ENCODE data around the gene TP53RK. TPM values are rescaled to one million over a fixed set of nuclear protein-coding genes. Genes with fewer than 3 reads are reported as not detected.

Gene TP53RK
- total RNA-seq, 1 donor from 2014 or later, result 13.3 TPM

DNA sequence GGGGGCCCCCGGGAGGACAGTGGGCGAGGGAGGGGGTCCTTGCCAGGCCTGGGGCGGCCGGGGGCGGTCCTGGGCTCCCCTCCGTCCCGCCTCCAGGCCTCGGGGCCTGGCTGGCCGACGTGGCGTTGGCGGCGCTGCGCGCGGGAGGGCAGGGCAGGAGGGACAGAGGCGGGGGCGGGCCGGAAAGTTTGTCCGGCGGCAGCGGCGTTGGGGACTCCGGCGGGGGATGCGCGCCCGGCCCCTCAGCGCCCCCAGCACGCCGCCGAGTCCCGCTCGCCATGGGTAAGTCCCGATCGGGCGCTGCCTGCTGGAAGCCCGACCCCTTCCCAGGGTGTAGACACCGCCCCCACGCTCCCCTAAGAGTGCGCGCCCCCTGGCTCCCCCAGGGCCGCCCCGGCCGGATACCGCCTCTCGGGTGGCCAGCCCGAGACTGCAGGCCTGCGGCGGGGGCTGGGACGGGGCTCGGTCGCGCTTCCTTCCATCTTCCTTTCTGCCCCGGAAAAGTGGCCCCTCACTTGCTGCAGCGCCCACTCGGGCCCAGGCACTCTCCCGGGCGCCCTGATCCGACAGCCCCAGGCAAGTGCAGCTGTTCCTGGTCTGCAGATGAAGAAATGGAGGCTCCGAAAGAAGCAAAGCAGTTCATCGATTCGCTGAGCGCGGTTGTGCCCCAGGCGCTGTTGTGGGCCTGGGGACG is 20.4 kb upstream of the TP53RK start, which contains the start of gene SLC2A10:
TSS of gene SLC2A10 (plus strand) at position 191 of the 694 bp plus-strand sequence. CDS start at position 279, 88 bp downstream.
- H3K4me1 ChIP-seq, result peaks cover 11% of the 10 kb centered on the region
- peak; percentile 87 for DNase-seq

DNA sequence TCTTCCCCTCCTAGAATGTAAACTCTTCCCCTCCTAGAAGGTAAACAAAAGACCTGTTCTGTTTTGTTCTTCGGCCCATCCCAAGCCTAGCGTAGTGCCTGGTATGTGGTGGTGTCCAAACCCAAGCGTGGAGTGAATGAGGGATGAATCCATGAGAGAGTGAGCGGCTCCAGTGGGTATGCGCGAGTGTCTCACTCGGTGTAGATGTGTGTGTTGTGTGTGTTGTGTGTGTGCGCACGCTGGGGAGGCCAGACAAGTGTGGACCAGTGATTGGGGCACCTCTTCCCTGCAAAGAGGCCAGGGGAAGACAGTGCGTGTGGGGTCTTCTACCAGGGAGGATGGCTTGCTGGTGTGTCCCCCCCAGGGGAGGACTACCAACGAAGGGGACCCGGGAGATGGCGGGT is 19.8 kb upstream of the TP53RK start:
- Histone ChIP-seq H3K27me3 (no peaks in the 10 kb centered on the region), H3K4me3 (peak overlapping the region; percentile 73), H3K36me3 (no peaks in the 10 kb centered on the region), H3K9me3 (no peaks in the 10 kb centered on the region), H3K27ac (peak overlapping the region; percentile 82), H3K4me1 (peaks cover 9% of the 10 kb centered on the region)
- DNase-seq, result no peak
- ATAC-seq, result no peak
- intact Hi-C loops (cut with DNase I), result no loop called here
- TF ChIP-seq, protein P1, sequence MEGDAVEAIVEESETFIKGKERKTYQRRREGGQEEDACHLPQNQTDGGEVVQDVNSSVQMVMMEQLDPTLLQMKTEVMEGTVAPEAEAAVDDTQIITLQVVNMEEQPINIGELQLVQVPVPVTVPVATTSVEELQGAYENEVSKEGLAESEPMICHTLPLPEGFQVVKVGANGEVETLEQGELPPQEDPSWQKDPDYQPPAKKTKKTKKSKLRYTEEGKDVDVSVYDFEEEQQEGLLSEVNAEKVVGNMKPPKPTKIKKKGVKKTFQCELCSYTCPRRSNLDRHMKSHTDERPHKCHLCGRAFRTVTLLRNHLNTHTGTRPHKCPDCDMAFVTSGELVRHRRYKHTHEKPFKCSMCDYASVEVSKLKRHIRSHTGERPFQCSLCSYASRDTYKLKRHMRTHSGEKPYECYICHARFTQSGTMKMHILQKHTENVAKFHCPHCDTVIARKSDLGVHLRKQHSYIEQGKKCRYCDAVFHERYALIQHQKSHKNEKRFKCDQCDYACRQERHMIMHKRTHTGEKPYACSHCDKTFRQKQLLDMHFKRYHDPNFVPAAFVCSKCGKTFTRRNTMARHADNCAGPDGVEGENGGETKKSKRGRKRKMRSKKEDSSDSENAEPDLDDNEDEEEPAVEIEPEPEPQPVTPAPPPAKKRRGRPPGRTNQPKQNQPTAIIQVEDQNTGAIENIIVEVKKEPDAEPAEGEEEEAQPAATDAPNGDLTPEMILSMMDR (IDR thresholded peaks at IDR 0.05), result no peak

More for the DNA sequence above, 20.4 kb upstream of the TP53RK start, which contains the start of gene SLC2A10:
- peak; percentile 86 for ATAC-seq
- H3K27me3 ChIP-seq, result no peaks in the 10 kb centered on the region
- intact Hi-C loops (cut with DNase I), result no loop called here
- no peaks in the 10 kb centered on the region for H3K9me3 ChIP-seq
- H3K36me3 ChIP-seq, result no peaks in the 10 kb centered on the region
- peak within 1 kb of the TSS; percentile 73 for H3K4me3 ChIP-seq
- TF ChIP-seq, protein P1 (IDR thresholded peaks at IDR 0.05), result no peak
- H3K27ac ChIP-seq, result peak within 1 kb of the TSS; percentile 82

DNA sequence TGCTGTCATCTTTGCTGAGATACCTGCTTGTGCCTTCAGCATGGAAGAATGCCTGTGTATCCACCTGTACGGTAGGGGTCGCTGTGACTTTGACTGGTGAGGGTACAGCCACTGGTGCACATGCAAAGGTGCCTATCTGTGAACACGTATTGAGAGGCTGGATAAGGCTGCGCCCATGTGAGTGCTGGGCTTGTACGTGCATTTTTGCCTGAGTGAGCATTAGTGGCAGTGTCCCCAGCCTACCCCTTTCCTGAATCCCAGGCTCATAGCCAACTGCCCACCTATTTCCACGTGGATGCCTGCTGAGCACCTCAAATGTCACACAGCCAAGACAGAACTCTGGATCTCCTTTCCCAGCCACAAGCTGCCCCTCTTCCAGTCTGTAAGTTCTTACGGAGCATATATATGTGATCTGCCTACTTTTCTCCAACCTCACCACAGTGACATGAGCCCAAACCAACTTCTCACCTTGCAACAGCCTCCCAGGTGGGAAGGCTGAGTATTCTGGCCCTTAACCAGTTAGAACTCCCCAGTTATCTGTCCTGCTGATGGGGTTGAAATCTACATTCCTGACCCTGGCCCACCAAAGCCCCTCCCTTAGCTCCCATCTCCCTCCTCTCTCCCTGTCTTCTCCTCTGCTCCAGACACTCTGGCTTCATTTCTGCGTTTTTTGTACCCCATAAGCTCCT is 19.1 kb upstream of the TP53RK start:
- Histone ChIP-seq H3K36me3 (no peaks in the 10 kb centered on the region), H3K4me3 (no peak overlapping the region), H3K27ac (no peak overlapping the region), H3K9me3 (no peaks in the 10 kb centered on the region), H3K4me1 (peaks cover 9% of the 10 kb centered on the region), H3K27me3 (no peaks in the 10 kb centered on the region)
- ATAC-seq (no peak), DNase-seq (no peak)
- TF ChIP-seq, protein P1 (IDR thresholded peaks at IDR 0.05), result peak; percentile 9
- intact Hi-C loops (cut with DNase I), result no loop called here

DNA sequence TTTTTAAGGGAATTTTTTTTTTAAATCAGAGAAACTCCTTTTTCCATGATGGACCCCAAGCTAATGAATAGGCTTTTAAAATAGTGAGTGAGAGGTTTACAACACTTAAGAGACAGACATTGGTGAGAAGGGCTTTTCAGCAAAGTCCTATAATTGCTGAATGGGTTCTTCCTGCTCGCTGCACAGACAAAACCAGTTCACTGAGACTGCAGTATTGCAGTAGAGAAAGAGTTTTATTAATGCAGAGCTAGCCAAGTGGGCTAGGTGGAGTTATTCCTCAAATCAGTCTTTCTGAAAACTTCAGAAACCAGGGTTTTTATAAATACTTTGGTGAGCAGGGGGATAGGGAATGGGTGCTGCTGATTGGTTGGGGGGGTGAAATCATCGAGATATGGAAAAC is 17.0 kb upstream of the TP53RK start:
- Histone ChIP-seq H3K4me3 (no peak overlapping the region), H3K9me3 (no peaks in the 10 kb centered on the region), H3K27me3 (no peaks in the 10 kb centered on the region), H3K36me3 (no peaks in the 10 kb centered on the region), H3K4me1 (peaks cover 9% of the 10 kb centered on the region), H3K27ac (peak overlapping the region; percentile 51)
- TF ChIP-seq, protein P1 (IDR thresholded peaks at IDR 0.05), result no peak
- ATAC-seq (no peak), DNase-seq (no peak)
- intact Hi-C loops (cut with DNase I), result no loop called here

DNA sequence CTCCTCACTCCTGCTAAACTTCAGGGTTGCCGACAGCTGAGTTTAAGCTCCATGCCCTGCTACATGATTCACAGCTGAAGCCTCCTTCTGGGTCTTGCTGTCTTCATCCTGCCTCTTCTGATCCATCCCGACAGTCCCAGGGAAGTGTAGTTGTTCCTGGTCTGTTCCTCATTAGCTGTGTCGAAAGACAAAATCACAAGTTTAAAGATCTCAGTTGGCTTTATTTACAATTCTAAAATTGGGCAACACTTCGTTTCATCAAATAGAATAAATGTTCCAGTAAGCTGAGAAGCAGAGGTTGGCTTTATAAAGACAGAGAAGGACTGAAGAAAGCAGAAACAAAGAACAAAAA is 16.1 kb upstream of the TP53RK start:
- intact Hi-C loops (cut with DNase I), result no loop called here
- Histone ChIP-seq H3K27ac (peak overlapping the region; percentile 51), H3K36me3 (no peaks in the 10 kb centered on the region), H3K27me3 (no peaks in the 10 kb centered on the region), H3K4me1 (peaks cover 6% of the 10 kb centered on the region), H3K9me3 (no peaks in the 10 kb centered on the region), H3K4me3 (no peak overlapping the region)
- TF ChIP-seq, protein P1 (IDR thresholded peaks at IDR 0.05), result no peak
- no peak for DNase-seq
- ATAC-seq, result no peak
